Measurements from ENCODE around the gene SMIM35. TPM values are rescaled to one million over a fixed set of nuclear protein-coding genes. Genes with fewer than 3 reads are reported as not detected.

The SMIM35 gene
- total RNA-seq, 4 donors from 2014 or later = not detected

DNA sequence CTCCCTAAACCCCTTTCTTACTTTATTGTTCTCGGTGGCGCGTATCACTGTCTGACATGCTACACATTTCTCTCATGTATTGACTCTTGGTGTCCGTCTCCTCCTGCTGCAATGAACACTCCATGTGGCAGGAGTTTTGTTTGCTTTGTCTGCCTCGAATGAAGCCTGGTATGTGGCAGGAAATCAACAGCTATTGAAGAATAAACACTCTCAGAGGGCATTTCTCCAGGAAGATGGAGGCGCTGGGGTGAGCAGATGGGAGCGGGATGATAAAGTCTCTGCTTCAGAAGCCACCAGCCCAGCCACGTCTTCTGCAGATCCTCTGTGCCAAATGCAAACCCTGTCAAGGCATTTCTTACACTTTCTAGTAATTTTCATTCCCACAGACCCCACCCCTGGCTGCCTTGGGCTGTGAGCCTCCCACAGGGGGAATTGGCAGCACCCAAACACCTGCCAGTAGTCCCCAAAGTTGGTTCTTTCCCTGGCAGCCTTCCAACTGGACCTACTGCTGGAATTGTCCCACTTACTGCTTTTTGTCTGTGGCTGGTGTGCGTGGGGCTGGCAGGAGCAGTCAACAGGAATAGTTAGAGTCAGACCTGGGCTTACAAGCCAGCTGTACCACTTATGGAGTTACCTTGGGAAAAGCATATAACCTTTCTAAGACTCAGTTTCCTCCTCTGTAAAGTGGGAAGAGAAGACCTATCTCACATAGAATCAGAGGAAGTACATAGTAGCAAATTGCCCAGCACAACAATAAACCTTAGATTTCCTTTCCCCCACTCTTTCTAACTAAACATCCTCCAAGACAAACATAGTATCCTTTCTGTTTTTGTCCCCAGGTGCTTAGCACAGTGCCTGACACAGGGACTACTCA is 113.9 kb downstream of the SMIM35 start:
- no peak overlapping the region for H3K4me3 ChIP-seq
- no peaks in the 10 kb centered on the region for H3K9me3 ChIP-seq
- DNase-seq = no peak
- no peaks in the 10 kb centered on the region for H3K36me3 ChIP-seq
- H3K4me1 ChIP-seq = peaks cover 0 to 26% (median 4%) of the 10 kb centered on the region in 4 donors
- H3K27me3 ChIP-seq = no peaks in the 10 kb centered on the region
- TF ChIP-seq, protein P1, sequence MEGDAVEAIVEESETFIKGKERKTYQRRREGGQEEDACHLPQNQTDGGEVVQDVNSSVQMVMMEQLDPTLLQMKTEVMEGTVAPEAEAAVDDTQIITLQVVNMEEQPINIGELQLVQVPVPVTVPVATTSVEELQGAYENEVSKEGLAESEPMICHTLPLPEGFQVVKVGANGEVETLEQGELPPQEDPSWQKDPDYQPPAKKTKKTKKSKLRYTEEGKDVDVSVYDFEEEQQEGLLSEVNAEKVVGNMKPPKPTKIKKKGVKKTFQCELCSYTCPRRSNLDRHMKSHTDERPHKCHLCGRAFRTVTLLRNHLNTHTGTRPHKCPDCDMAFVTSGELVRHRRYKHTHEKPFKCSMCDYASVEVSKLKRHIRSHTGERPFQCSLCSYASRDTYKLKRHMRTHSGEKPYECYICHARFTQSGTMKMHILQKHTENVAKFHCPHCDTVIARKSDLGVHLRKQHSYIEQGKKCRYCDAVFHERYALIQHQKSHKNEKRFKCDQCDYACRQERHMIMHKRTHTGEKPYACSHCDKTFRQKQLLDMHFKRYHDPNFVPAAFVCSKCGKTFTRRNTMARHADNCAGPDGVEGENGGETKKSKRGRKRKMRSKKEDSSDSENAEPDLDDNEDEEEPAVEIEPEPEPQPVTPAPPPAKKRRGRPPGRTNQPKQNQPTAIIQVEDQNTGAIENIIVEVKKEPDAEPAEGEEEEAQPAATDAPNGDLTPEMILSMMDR (IDR thresholded peaks at IDR 0.05) = no peak
- TF ChIP-seq POLR2A (IDR thresholded peaks at IDR 0.05) = no peak
- no peak overlapping the region for H3K27ac ChIP-seq

DNA sequence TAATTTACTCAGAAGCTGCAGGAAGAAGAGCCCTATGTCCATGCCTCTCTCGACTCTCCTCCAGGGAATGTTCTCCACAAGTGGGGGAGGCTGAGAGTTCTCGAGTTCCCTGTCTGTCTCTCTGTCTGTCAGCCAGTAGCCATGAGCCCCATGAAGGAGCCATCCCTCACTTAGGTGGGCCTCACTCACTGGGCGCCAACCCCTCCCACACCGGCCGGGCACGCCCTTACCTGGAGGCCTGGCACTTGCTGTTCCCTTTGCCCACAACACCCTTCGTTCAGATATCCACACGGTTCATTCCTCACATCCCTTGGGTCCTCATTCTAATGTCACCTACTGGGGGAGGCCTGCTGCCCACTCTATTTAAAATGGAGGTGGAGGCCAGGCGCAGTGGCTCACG is 114.7 kb downstream of the SMIM35 start:
- no peaks in the 10 kb centered on the region for H3K36me3 ChIP-seq
- peaks cover 0 to 26% (median 4%) of the 10 kb centered on the region in 4 donors for H3K4me1 ChIP-seq
- H3K27me3 ChIP-seq = no peaks in the 10 kb centered on the region
- DNase-seq = no peak
- H3K4me3 ChIP-seq = no peak overlapping the region
- H3K27ac ChIP-seq = no peak overlapping the region
- H3K9me3 ChIP-seq = no peaks in the 10 kb centered on the region
- TF ChIP-seq POLR2A (IDR thresholded peaks at IDR 0.05) = no peak
- TF ChIP-seq, protein P1 (IDR thresholded peaks at IDR 0.05) = no peak

DNA sequence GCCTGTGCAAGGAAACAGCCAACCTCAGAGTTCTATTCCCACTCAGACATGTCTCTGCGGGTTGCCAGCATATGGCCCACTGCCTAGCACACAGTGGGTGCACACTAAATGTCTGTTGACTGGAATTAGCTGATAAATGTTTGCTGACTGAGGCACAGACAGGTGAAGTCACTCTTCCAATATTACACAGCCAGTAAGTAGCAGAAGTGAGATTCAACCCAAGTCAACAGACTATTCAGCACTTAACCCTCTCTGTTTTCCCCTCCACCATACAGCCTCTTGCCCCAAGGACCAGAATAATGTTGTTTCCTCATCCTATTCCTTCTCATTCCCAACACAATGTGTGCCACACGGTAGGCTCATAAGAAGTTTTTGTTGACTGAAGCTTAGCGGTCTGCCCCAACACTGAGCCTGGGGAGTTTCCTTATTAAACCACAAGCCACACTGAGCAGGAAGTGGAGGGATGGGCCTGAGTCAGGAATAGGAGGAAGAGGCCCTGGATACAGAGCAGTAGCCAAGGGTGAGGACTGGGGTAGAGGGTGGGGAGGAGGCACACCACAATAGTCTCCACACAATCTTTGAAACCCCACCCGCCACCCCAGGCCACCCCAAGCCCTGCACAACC is 116.3 kb downstream of the SMIM35 start:
- no peaks in the 10 kb centered on the region for H3K36me3 ChIP-seq
- no peak overlapping the region for H3K4me3 ChIP-seq
- DNase-seq = no peak
- H3K27me3 ChIP-seq = no peaks in the 10 kb centered on the region
- H3K27ac ChIP-seq = no peak overlapping the region
- no peaks in the 10 kb centered on the region for H3K9me3 ChIP-seq
- peaks cover 0 to 26% (median 4%) of the 10 kb centered on the region in 4 donors for H3K4me1 ChIP-seq
- no peak for TF ChIP-seq POLR2A (IDR thresholded peaks at IDR 0.05)
- TF ChIP-seq, protein P1 (IDR thresholded peaks at IDR 0.05) = no peak

DNA sequence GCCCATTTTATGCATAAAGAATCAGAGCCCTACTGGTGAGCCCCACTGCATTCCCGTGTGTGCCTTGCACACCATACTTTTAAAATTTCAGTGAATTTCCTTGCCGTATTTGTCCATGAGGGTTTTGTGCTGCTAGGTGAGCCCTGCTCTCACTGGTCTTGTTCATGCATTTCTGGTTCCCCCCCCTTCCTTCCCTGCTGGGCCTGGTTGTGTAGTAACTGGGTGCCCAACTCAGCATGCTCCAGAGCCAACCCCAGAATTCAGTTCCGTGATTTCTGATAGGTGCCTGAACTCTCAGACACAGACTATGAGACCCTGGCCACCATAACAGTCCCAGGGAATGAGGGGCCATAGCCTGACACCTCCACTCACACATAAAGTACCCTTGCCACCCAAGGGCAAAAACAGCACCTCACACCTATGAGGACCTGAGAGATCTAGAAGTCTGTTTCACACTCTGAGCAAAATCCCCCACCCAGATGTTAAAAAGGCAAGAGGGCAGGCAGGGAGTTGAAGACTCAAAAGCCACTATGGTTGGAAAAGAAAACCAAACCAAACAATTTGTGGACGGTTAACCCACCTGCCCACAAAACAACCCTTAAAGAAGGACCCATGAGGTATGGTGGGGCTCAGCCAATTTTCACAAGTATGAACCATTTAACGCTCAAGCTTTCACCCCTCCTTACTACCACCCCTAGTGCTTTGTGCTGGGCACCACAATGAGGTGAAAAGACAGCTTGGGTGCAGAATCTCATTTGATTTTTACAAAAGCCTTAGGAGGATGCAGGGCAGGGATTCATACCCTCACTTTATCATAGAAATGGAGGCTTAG is 117.4 kb downstream of the SMIM35 start:
- peaks cover 0 to 26% (median 4%) of the 10 kb centered on the region in 4 donors for H3K4me1 ChIP-seq
- H3K27ac ChIP-seq = no peak overlapping the region
- no peaks in the 10 kb centered on the region for H3K36me3 ChIP-seq
- no peaks in the 10 kb centered on the region for H3K27me3 ChIP-seq
- DNase-seq = no peak
- TF ChIP-seq, protein P1 (IDR thresholded peaks at IDR 0.05) = no peak
- no peak for TF ChIP-seq POLR2A (IDR thresholded peaks at IDR 0.05)
- no peak overlapping the region for H3K4me3 ChIP-seq
- no peaks in the 10 kb centered on the region for H3K9me3 ChIP-seq

DNA sequence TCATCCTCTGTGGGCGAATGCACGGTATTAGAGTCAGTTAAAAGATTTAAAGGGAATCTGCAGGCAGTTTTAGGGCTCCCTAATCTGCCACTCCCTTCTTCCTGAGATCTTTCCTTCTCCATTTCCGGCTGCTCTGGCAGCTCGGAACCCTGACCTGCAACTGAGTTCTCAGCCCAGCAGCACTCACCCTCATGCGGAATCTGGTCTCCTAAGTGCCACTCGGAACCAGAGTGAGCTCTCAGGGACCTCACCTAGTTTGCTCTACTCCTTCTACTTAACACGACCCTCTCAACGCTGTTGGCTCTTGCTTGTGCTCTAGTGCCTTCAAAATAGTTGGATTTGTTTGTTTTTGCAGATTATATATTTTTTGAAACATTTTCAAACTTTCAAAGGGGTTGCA is 119.9 kb downstream of the SMIM35 start:
- H3K4me1 ChIP-seq = peaks cover 0 to 11% (median 4%) of the 10 kb centered on the region in 4 donors
- H3K27me3 ChIP-seq = no peaks in the 10 kb centered on the region
- H3K27ac ChIP-seq = no peak overlapping the region
- H3K36me3 ChIP-seq = no peaks in the 10 kb centered on the region
- H3K9me3 ChIP-seq = no peaks in the 10 kb centered on the region
- TF ChIP-seq POLR2A (IDR thresholded peaks at IDR 0.05) = no peak
- TF ChIP-seq, protein P1 (IDR thresholded peaks at IDR 0.05) = no peak
- DNase-seq = no peak
- H3K4me3 ChIP-seq = no peak overlapping the region
